Neural progenitor cell (in vitro differentiated cells): ENCODE data around the gene CD55. TPM values are rescaled to one million over a fixed set of nuclear protein-coding genes. Genes with fewer than 3 reads are reported as not detected.

Source experiments
- DNase-seq: peaks from one replicate; pipeline ENCODE4 v3.0.0-alpha.2; 2016; ENCODE audit warnings: low spot score
- H2AFZ ChIP-seq: fragments of 200-600 bp; sonication (generic); replicated peaks from 2 replicates; pipeline ENCODE4 v1.6.1; 2016; ENCODE audit warnings: antibody characterized with exemption
- H3F3A ChIP-seq: fragments of 200-600 bp; sonication (generic); 2 replicates; pipeline ENCODE4 v1.6.1; 2016; ENCODE audit warnings: antibody characterized with exemption, low read depth
- H3K27ac ChIP-seq: fragments of 200-600 bp; sonication (generic); 2 replicates; pipeline ENCODE4 v1.5.1; 2016; ENCODE audit warnings: mild to moderate bottlenecking
- H3K27me3 ChIP-seq: fragments of 200-600 bp; sonication (generic); 2 replicates; pipeline ENCODE4 v1.6.1; 2016; ENCODE audit warnings: mild to moderate bottlenecking, moderate library complexity
- H3K36me3 ChIP-seq: fragments of 200-600 bp; sonication (generic); 2 replicates; pipeline ENCODE4 v1.5.1; 2016
- H3K4me1 ChIP-seq: fragments of 200-600 bp; sonication (generic); 2 replicates; pipeline ENCODE4 v1.6.1; 2016; ENCODE audit warnings: mixed run types
- H3K4me2 ChIP-seq: fragments of 200-600 bp; sonication (generic); 2 replicates; pipeline ENCODE4 v1.6.1; 2016
- H3K4me3 ChIP-seq: fragments of 200-600 bp; sonication (generic); 2 replicates; pipeline ENCODE4 v1.5.1; 2016
- H3K79me2 ChIP-seq: fragments of 200-600 bp; sonication (generic); 2 replicates; pipeline ENCODE4 v1.6.1; 2016; ENCODE audit warnings: low read depth
- H3K9ac ChIP-seq: fragments of 200-600 bp; sonication (generic); 2 replicates; pipeline ENCODE4 v1.6.1; 2016
- H3K9me3 ChIP-seq: fragments of 200-600 bp; sonication (generic); 2 replicates; pipeline ENCODE4 v1.5.1; 2016; ENCODE audit warnings: low read depth
- H4K20me1 ChIP-seq: fragments of 200-600 bp; sonication (generic); 2 replicates; pipeline ENCODE4 v1.6.1; 2016; ENCODE audit warnings: low read depth
- H3K27ac Mint-ChIP-seq: 3 replicates; pipeline ENCODE4 v1.8.0; 2021; ENCODE audit warnings: mixed read lengths
- H3K27me3 Mint-ChIP-seq: 2 replicates; pipeline ENCODE4 v1.8.0; 2022; ENCODE audit warnings: low read depth, mild to moderate bottlenecking, inconsistent platforms, moderate library complexity, mixed read lengths; ENCODE audit not compliant: insufficient read depth
- H3K36me3 Mint-ChIP-seq: 3 replicates; pipeline ENCODE4 v1.8.0; 2021; ENCODE audit warnings: mixed read lengths
- H3K4me1 Mint-ChIP-seq: 3 replicates; pipeline ENCODE4 v1.8.0; 2021; ENCODE audit warnings: mixed read lengths
- H3K4me3 Mint-ChIP-seq: 3 replicates; pipeline ENCODE4 v1.8.0; 2021; ENCODE audit warnings: mild to moderate bottlenecking, moderate library complexity, mixed read lengths
- H3K9me3 Mint-ChIP-seq: 3 replicates; pipeline ENCODE4 v1.8.0; 2020; ENCODE audit warnings: mixed read lengths
- EZH2 ChIP-seq: fragments of 200-600 bp; sonication (generic); IDR thresholded peaks from 2 replicates; pipeline ENCODE4 v1.6.1; 2017; ENCODE audit warnings: antibody characterized with exemption, mild to moderate bottlenecking, moderate library complexity
- EZH2phosphoT487 ChIP-seq: fragments of 200-600 bp; sonication (generic); IDR thresholded peaks from 2 replicates; pipeline ENCODE4 v1.6.1; 2017; ENCODE audit warnings: antibody characterized with exemption
- total RNA-seq: library from RNA; depleted of rRNA; stranded (reverse); fragments of >200 nt; gene quantifications from 2 replicates; pipeline ENCODE4 v1.2.3, GENCODE V29; 2015; ENCODE audit warnings: low replicate concordance
- TF ChIP-seq, protein P1 (sequence below): fragments of 200-600 bp; sonication (generic); IDR thresholded peaks from 2 replicates; pipeline ENCODE4 v1.5.1; 2017; ENCODE audit warnings: antibody characterized with exemption, mild to moderate bottlenecking

Gene CD55
- total RNA-seq, 1 donor from 2014 or later, result 11.5 TPM

DNA sequence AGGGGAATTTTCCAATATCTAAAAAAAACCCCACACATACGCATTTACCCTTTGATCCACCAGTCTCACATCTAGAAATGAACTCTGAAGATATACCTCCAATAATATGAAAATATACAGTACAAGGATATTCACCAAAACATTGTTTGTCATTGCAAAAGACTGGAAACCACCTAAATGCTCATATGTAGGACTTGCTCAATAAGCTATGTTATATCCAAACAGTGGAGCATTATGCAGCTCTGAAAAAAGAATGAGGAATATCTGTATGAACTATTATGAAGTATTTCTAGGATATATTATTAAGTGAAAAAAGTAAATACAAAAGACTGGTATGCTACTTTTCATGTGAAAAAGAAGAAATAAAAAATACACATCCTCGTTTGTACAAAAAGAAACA lies 43.6 kb downstream of the CD55 start:
- Histone ChIP-seq H3K9me3 (no peaks in the 10 kb centered on the region), H3K4me3 (no peak overlapping the region), H2AFZ (no peak overlapping the region), H3K4me2 (no peak overlapping the region), H3K79me2 (no peaks in the 10 kb centered on the region), H4K20me1 (no peaks in the 10 kb centered on the region), H3K27ac (no peak overlapping the region), H3K4me1 (no peaks in the 10 kb centered on the region), H3K36me3 (no peaks in the 10 kb centered on the region), H3F3A (no peaks in the 10 kb centered on the region), H3K27me3 (no peaks in the 10 kb centered on the region), H3K9ac (no peak overlapping the region)
- no peaks in the 10 kb centered on the region for H3K4me1 Mint-ChIP-seq
- H3K36me3 Mint-ChIP-seq, result no peaks in the 10 kb centered on the region
- H3K9me3 Mint-ChIP-seq, result no peaks in the 10 kb centered on the region
- H3K27me3 Mint-ChIP-seq, result no peaks in the 10 kb centered on the region
- no peak overlapping the region for H3K27ac Mint-ChIP-seq
- DNase-seq, result no peak
- TF ChIP-seq EZH2 (no peak), EZH2phosphoT487 (no peak)
- TF ChIP-seq, protein P1, sequence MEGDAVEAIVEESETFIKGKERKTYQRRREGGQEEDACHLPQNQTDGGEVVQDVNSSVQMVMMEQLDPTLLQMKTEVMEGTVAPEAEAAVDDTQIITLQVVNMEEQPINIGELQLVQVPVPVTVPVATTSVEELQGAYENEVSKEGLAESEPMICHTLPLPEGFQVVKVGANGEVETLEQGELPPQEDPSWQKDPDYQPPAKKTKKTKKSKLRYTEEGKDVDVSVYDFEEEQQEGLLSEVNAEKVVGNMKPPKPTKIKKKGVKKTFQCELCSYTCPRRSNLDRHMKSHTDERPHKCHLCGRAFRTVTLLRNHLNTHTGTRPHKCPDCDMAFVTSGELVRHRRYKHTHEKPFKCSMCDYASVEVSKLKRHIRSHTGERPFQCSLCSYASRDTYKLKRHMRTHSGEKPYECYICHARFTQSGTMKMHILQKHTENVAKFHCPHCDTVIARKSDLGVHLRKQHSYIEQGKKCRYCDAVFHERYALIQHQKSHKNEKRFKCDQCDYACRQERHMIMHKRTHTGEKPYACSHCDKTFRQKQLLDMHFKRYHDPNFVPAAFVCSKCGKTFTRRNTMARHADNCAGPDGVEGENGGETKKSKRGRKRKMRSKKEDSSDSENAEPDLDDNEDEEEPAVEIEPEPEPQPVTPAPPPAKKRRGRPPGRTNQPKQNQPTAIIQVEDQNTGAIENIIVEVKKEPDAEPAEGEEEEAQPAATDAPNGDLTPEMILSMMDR, result no peak
- H3K4me3 Mint-ChIP-seq, result no peak overlapping the region

DNA sequence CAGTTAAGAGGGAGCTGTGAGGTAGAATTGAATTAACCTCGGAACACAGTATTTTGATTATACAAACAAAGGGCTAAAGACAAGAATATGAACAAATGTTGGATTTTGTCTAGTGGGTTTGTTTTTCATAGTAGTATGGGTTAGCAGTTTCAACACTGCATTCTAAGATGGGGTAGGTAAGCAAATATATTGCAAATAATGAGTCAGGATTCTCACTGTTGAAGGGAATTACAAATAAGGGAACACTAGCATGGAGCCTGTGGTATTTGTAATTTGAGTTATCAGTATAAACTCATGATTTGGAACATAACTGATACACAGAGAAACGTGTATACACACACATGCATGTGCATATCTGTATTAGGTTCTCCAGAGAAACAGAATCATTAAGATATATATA lies 44.5 kb downstream of the CD55 start:
- no peaks in the 10 kb centered on the region for H3F3A ChIP-seq
- no peak for DNase-seq
- H3K27ac ChIP-seq, result no peak overlapping the region
- H3K27ac Mint-ChIP-seq, result no peak overlapping the region
- no peaks in the 10 kb centered on the region for H3K4me1 ChIP-seq
- H3K36me3 ChIP-seq, result no peaks in the 10 kb centered on the region
- H3K9me3 ChIP-seq, result no peaks in the 10 kb centered on the region
- TF ChIP-seq, protein P1, result no peak
- TF ChIP-seq EZH2phosphoT487 (no peak), EZH2 (no peak)
- no peak overlapping the region for H3K4me3 Mint-ChIP-seq
- H3K4me3 ChIP-seq, result no peak overlapping the region
- H3K79me2 ChIP-seq, result no peaks in the 10 kb centered on the region
- no peaks in the 10 kb centered on the region for H3K27me3 ChIP-seq
- no peak overlapping the region for H3K4me2 ChIP-seq
- H3K9ac ChIP-seq, result no peak overlapping the region
- no peaks in the 10 kb centered on the region for H4K20me1 ChIP-seq
- H3K4me1 Mint-ChIP-seq, result no peaks in the 10 kb centered on the region
- no peaks in the 10 kb centered on the region for H3K36me3 Mint-ChIP-seq
- H3K9me3 Mint-ChIP-seq, result no peaks in the 10 kb centered on the region
- no peak overlapping the region for H2AFZ ChIP-seq
- H3K27me3 Mint-ChIP-seq, result no peaks in the 10 kb centered on the region

DNA sequence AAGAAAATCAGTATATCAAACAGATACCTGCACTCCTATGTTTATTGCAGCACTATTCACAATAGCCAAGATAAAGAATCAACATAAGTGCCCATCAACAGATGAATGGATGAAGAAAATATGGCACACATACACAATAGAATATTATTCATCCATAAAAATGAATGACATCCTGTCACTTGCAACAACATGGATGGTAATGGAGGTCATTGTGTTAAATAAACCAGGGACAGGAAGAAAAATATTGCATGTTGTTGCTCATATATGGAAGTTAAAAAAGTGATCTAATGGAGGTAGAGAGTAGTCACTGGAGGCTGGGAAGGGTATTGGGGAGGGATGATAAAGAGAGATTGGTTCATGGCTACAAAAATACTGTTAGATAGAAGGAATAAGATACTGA lies 67.2 kb downstream of the CD55 start:
- Mint-ChIP-seq H3K36me3 (no peaks in the 10 kb centered on the region), H3K9me3 (peaks cover 5% of the 10 kb centered on the region), H3K27ac (no peak overlapping the region), H3K4me1 (no peaks in the 10 kb centered on the region), H3K27me3 (no peaks in the 10 kb centered on the region), H3K4me3 (no peak overlapping the region)
- Histone ChIP-seq H3K9ac (no peak overlapping the region), H3K36me3 (no peaks in the 10 kb centered on the region), H3K27me3 (no peaks in the 10 kb centered on the region), H3F3A (no peaks in the 10 kb centered on the region), H3K9me3 (no peaks in the 10 kb centered on the region), H3K4me3 (no peak overlapping the region), H3K4me1 (no peaks in the 10 kb centered on the region), H4K20me1 (no peaks in the 10 kb centered on the region), H2AFZ (no peak overlapping the region), H3K4me2 (no peak overlapping the region), H3K27ac (no peak overlapping the region), H3K79me2 (no peaks in the 10 kb centered on the region)
- TF ChIP-seq, protein P1, result no peak
- TF ChIP-seq EZH2, result no peak
- TF ChIP-seq EZH2phosphoT487, result no peak
- no peak for DNase-seq
